ENCODE results near the gene SAMHD1.
"Not testable (repeated sequence)": the region's sequence is repeated elsewhere in the genome, so short reads cannot be mapped to it uniquely, and the experiment has no call there.

SAMHD1 gene

DNA sequence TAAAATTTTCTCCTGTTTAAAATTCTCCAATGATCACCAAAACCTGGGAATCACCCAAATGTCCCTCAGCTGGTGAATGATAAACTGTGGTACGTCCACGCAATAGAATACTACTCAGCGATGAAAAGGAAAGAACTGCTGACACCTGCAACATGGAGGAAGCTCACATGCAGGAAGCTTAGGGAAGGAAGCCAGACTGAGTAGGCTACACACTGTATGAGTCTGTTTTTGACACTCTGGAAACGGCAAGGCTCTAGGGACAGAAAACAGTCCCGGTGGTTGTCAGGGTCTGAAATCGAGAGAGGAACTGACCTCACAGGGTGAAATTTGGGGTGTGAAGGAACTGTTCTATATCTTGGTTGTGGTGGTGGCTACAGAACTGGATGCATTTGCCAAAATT is 100.7 kb downstream of the SAMHD1 start:
- DNase-seq = no peak

DNA sequence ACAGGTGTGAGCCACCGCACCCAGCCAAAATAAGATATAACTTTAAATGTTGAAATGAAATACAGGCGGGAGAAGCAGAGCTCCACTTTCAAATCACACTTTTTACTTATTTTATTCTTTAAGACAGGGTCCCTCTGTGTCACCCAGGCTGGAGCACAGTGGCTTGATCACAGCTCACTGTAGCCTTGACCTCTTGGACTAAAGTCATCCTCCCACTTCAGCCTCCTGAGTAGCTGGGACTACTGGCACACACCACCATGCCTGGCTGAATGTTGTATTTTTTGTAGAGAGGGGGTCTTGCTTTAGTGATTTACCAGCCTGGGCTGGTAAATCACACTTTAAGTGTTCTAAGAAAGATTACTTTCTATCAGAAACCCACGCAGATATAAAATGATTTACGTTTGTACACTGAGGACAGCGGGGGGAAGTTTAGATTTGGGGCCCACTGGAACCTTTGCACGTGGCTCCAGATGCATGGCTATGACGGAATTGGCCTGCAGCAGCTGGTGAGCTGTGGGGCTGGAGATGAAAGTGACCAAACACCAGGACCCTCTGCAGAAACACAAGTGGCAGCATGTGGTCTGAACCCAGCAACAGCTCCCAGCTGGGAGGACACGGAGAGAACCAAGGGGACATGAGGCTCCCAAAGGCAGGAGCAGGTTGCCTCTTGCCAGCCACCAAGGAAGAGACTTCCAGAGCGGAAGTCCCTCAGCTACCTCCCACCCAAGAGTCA is 102.0 kb downstream of the SAMHD1 start:
- no peak for DNase-seq

DNA sequence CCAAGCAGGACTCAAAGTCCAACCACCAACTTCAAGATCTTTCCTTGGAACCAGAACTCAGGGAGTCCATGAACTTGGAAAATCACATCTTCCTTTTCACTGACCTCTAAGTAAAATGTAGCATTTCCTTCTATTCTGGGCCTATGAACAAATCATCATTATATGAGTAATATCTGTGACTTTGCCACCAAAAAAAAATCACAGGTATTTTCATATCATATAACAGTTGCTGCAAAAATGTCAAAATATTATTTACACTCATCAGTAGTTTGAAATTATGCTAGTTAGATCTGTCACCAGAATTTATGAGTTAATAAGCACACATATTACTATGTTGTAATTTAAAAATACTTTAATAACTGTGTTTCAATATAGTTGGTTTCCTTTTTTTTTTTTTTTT is 102.8 kb downstream of the SAMHD1 start:
- DNase-seq = no peak

DNA sequence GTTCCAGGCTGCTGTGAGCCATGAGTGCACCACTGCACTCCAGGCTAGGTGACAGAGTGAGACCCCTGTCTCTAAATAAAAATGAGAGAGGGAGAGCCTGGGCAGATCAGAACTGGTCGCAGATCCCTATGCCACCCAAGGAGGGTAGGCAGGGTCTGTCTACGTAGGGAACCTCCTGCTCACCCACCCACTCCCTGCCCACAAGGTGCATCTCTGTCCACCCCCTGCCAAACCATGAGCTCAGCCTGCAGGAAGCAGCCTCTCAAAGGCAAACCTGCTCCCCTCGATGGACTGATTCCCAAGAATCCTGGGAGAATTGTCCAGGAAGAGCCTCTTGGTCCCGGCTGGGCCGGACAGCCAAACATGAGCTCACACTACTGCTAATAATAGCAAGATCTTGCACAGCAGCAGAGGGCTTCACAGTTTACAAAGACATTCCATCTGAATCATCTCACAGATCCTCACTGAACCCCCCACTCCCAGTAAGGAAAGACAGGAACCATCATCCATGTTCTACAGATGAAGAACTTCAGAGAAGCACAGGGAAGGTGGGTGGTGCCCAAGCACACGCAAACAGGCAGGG is 103.3 kb downstream of the SAMHD1 start:
- DNase-seq = no peak

DNA sequence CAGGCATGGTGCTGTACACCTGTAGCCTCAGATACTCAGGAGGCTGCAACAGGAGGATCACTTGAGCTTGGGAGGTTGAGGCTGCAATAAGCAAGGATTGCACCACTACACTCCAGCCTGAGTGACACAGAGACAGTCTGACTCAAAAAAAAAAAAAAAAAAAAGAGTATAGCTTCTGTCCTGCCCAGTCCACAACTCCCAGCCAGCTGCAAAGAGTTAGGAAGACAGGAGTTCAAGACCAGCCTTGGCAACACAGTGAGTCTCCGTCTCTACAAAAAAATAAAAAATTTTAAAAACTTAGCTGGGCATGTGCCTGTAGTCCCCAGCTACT is 103.8 kb downstream of the SAMHD1 start:
- DNase-seq = no peak

DNA sequence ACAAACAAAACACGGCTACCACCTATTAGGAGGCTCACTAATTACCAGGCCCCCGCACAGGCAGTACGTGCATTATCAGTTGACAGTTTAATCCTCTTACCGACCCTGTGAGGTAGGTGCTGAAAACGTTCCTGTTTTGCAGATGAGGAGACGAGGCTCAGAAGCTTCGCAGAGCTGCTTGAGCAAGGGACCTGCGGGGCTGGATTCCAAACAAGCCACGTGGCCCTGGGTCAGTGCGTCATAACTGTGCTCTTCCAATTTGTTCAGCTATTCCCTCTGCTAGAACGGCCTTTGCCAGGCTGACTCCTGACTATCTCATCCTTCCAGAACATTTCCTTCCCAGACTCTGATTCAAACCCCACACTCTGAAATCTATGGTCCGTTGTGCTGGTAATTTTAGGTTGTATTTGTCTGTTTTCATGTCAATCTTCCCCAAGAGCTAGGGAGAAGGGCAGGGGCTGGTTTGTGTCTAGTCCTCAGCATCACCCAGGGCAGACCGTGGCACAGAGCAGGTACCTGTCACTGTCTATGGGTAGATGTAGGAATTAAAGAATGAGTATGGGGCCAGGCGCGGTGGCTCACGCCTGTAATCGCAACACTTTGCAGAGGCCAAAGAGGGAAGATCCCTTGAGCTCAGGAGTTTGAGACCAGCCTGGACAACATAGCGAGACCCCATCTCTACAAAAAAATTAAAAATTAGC is 104.3 kb downstream of the SAMHD1 start:
- DNase-seq = no peak

DNA sequence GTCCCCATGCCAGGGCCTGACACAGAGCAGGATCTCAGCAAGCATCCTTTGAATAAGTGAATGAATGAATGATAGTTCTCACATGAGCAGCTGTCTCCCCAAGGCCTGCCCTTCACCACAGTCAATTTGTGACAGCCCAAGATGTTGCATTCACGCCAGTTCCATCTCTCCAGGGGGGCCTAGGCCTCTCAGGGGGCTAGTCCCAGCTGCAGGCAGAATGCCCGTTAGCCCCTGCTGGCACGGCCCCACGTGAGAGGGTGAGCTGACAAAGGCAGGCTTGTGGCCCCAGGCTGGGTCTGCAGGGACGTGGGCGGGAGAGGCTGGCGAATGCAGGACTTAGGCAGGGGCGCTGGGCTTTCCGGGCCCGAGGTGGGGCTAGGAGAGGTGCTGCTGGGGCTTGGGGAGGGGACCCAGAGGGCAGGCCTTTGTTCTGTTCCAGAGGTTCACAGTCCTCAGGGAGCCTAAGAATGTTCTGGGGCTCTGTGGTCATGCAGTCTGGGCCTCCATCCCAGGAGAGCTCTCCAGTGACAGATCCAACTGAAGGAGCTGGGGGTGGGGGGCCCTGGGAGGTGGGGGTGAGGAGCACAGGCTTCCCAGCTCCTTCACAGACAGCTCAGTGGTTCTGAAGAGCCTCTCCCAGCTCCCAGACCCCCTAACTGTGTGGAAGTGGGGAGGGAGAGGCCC is 106.1 kb downstream of the SAMHD1 start:
- DNase-seq = no peak

DNA sequence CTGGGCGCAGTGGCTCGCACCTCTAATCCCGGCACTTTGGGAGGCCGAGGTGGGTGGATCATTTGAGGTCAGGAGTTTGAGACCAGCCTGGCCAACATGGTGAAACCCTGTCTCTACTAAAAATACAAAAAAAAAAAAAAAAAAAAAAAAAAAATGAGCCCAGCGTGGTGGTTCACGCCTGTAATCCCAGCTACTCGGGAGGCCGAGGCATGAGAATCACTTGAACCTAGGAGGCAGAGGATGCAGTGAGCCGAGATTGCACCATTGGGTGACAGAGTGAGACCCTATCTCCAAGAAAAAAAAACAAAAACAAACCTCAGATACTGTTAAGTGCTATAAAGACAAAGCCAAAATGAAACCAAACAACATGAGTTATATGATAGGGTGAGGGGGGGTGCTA is 110.5 kb downstream of the SAMHD1 start:
- not testable (repeated sequence) for DNase-seq

Data from CD4-positive, alpha-beta T cell treated with Interferon gamma for 1 hour (primary cell).